ENCODE results near the gene GRM3. TPM values are rescaled to one million over a fixed set of nuclear protein-coding genes. Genes with fewer than 3 reads are reported as not detected.

The GRM3 gene
- total and polyA plus RNA-seq, 2 donors (not counting 3 experiments of a cell fraction or from before 2014, with no cell fraction given) = not detected

DNA sequence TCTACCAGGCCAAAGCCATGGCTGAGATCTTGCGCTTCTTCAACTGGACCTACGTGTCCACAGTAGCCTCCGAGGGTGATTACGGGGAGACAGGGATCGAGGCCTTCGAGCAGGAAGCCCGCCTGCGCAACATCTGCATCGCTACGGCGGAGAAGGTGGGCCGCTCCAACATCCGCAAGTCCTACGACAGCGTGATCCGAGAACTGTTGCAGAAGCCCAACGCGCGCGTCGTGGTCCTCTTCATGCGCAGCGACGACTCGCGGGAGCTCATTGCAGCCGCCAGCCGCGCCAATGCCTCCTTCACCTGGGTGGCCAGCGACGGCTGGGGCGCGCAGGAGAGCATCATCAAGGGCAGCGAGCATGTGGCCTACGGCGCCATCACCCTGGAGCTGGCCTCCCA lies 142.7 kb downstream of the GRM3 start:
- Histone ChIP-seq H3K4me3 (replicated peaks in 1 of 3; ENCODE audit: insufficient read depth in 1 of 3, low read depth in 1 of 3, low read length in 3 of 3) (no peak overlapping the region), H4K20me1 (replicated peaks; ENCODE audit: control insufficient read depth, extremely low read depth, insufficient read depth, low read length) (no peaks in the 10 kb centered on the region), H3K36me3 (ENCODE audit: control insufficient read depth in 2 of 2, extremely low read depth in 1 of 2, insufficient read depth in 2 of 2, low read length in 2 of 2) (no peaks in the 10 kb centered on the region), H3K9me3 (replicated peaks; ENCODE audit: control insufficient read depth, insufficient read depth, low read length) (no peaks in the 10 kb centered on the region), H3K9me1 (replicated peaks; ENCODE audit: control insufficient read depth, extremely low read depth, insufficient read depth, low read length) (no peaks in the 10 kb centered on the region), H3K9ac (replicated peaks; ENCODE audit: extremely low read depth, insufficient read depth, low read length) (no peak overlapping the region), H3K27me3 (ENCODE audit: control insufficient read depth in 2 of 2, insufficient read depth in 2 of 2, low read length in 2 of 2) (no peaks in the 10 kb centered on the region), H3K4me2 (ENCODE audit: insufficient read depth, low read length) (no peak overlapping the region), H2AFZ (ENCODE audit: low read depth, low read length) (no peak overlapping the region), H3K79me2 (ENCODE audit: control insufficient read depth, insufficient read depth, low read length) (no peaks in the 10 kb centered on the region), H3K4me1 (ENCODE audit: control insufficient read depth, extremely low read depth, insufficient read depth, low read length) (no peaks in the 10 kb centered on the region), H3K27ac (ENCODE audit: insufficient read depth, low read depth, low read length) (no peak overlapping the region)
- intact Hi-C loops (cut with micrococcal nuclease) = no loop called here
- BruUV-seq (replicated peaks) = no TSS peak
- DNase-seq (ENCODE audit: low read depth, low spot score) = no peak
- TF ChIP-seq POLR2A (IDR thresholded peaks at IDR 0.05; ENCODE audit: low read depth, low read length) (no peak), MYC (IDR thresholded peaks at IDR 0.05; ENCODE audit: low read depth, low read length) (no peak), GATA2 (IDR thresholded peaks at IDR 0.05; ENCODE audit: insufficient read depth, insufficient read length, low read depth, low read length) (no peak), JUN (IDR thresholded peaks at IDR 0.05; ENCODE audit: borderline replicate concordance, insufficient read depth, insufficient read length, low read depth) (no peak), POLR2AphosphoS5 (IDR thresholded peaks at IDR 0.05; ENCODE audit: insufficient read depth, low read depth, low read length) (no peak), EZH2 (IDR thresholded peaks at IDR 0.05; ENCODE audit: borderline replicate concordance, low read depth, low read length, severe bottlenecking) (no peak), FOS (IDR thresholded peaks at IDR 0.05; ENCODE audit: borderline replicate concordance, insufficient read depth, low read length) (no peak)
- TF ChIP-seq, protein P1, sequence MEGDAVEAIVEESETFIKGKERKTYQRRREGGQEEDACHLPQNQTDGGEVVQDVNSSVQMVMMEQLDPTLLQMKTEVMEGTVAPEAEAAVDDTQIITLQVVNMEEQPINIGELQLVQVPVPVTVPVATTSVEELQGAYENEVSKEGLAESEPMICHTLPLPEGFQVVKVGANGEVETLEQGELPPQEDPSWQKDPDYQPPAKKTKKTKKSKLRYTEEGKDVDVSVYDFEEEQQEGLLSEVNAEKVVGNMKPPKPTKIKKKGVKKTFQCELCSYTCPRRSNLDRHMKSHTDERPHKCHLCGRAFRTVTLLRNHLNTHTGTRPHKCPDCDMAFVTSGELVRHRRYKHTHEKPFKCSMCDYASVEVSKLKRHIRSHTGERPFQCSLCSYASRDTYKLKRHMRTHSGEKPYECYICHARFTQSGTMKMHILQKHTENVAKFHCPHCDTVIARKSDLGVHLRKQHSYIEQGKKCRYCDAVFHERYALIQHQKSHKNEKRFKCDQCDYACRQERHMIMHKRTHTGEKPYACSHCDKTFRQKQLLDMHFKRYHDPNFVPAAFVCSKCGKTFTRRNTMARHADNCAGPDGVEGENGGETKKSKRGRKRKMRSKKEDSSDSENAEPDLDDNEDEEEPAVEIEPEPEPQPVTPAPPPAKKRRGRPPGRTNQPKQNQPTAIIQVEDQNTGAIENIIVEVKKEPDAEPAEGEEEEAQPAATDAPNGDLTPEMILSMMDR (IDR thresholded peaks at IDR 0.05; ENCODE audit: extremely low read depth in 1 of 2, insufficient read depth in 1 of 2, low read depth in 1 of 2, low read length in 2 of 2) = no peak
- TF ChIP-seq, protein P2, sequence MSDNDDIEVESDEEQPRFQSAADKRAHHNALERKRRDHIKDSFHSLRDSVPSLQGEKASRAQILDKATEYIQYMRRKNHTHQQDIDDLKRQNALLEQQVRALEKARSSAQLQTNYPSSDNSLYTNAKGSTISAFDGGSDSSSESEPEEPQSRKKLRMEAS (IDR thresholded peaks at IDR 0.05; ENCODE audit: insufficient read depth, insufficient read length) = no peak
- dilution Hi-C loops (cut with MboI; ENCODE audit: extremely low pct_ligation_motif_present, low sequenced_read_pairs) = no loop called here
- CTCF ChIA-PET = no interaction called here
- no peak for FAIRE-seq
- POLR2A ChIA-PET = no interaction called here
